GM12872 (cell line): Measurements from ENCODE around the gene PIK3R5.

ENCODE experiments used
- CTCF ChIP-seq: IDR thresholded peaks from 3 replicates; pipeline ENCODE4 v1.5.1; 2011; ENCODE audit warnings: low read depth, mild to moderate bottlenecking, low read length, moderate library complexity; ENCODE audit not compliant: insufficient read depth

Gene PIK3R5

GRCh38 chr17:8976638-8977037, 11.1 kb upstream of the PIK3R5 start:
- no peak for TF ChIP-seq CTCF

- TF ChIP-seq CTCF: no peak
These were observed 9.7 kb upstream of the PIK3R5 start for GRCh38 chr17:8975091-8975725.

GRCh38 chr17:8969901-8970300, 4.4 kb upstream of the PIK3R5 start:
- TF ChIP-seq CTCF: no peak

- no peak for TF ChIP-seq CTCF
These were observed 3.0 kb upstream of the PIK3R5 start for GRCh38 chr17:8968503-8968902.

GRCh38 chr17:8967861-8968260, 2.4 kb upstream of the PIK3R5 start:
- TF ChIP-seq CTCF: no peak

- TF ChIP-seq CTCF: no peak
These were observed 1.4 kb upstream of the PIK3R5 start for GRCh38 chr17:8966926-8967325.

GRCh38 chr17:8964801-8965393, 610 bp downstream of the PIK3R5 start:
- no peak for TF ChIP-seq CTCF
